GM23248 (cell line): ENCODE data around the gene HTT. TPM values are rescaled to one million over a fixed set of nuclear protein-coding genes. Genes with fewer than 3 reads are reported as not detected.

ENCODE experiments used
- DNase-seq: peaks from one replicate; pipeline ENCODE4 v3.0.0-alpha.2; 2015
- H2AFZ ChIP-seq: fragments of 200-600 bp; sonication (generic); 2 replicates; pipeline ENCODE4 v1.6.1; 2016; ENCODE audit warnings: antibody characterized with exemption
- H3F3A ChIP-seq: fragments of 200-600 bp; sonication (generic); 2 replicates; pipeline ENCODE4 v1.6.1; 2016; ENCODE audit warnings: mild to moderate bottlenecking, antibody characterized with exemption, mixed run types; ENCODE audit not compliant: insufficient read depth
- H3K27ac ChIP-seq: fragments of 200-600 bp; sonication (generic); 2 replicates; pipeline ENCODE4 v1.5.1; 2016; ENCODE audit warnings: mild to moderate bottlenecking
- H3K27me3 ChIP-seq: fragments of 200-600 bp; sonication (generic); replicated peaks from 2 replicates; pipeline ENCODE4 v1.6.1; 2016; ENCODE audit warnings: mild to moderate bottlenecking; ENCODE audit not compliant: insufficient read depth
- H3K36me3 ChIP-seq: fragments of 200-600 bp; sonication (generic); 2 replicates; pipeline ENCODE4 v1.6.1; 2016; ENCODE audit warnings: low read depth, mild to moderate bottlenecking
- H3K4me1 ChIP-seq: fragments of 200-600 bp; sonication (generic); 2 replicates; pipeline ENCODE4 v1.6.1; 2016; ENCODE audit warnings: mild to moderate bottlenecking; ENCODE audit not compliant: insufficient read depth
- H3K4me2 ChIP-seq: fragments of 200-600 bp; sonication (generic); one replicate; pipeline ENCODE4 v1.6.1; 2016; ENCODE audit warnings: mild to moderate bottlenecking; ENCODE audit not compliant: unreplicated experiment
- H3K4me3 ChIP-seq: fragments of 200-600 bp; sonication (generic); 2 replicates; pipeline ENCODE4 v1.5.1; 2016; ENCODE audit warnings: mild to moderate bottlenecking
- H3K79me2 ChIP-seq: fragments of 200-600 bp; sonication (generic); 2 replicates; pipeline ENCODE4 v1.6.1; 2016; ENCODE audit warnings: mild to moderate bottlenecking; ENCODE audit not compliant: insufficient read depth
- H3K9ac ChIP-seq: fragments of 200-600 bp; sonication (generic); 2 replicates; pipeline ENCODE4 v1.6.1; 2016; ENCODE audit warnings: mild to moderate bottlenecking
- H3K9me2 ChIP-seq: fragments of 200-600 bp; sonication (generic); 2 replicates; pipeline ENCODE4 v1.6.1; 2016; ENCODE audit warnings: mixed run types, mild to moderate bottlenecking, moderate library complexity; ENCODE audit not compliant: insufficient read depth
- H3K9me3 ChIP-seq: fragments of 200-600 bp; sonication (generic); one replicate; pipeline ENCODE4 v1.6.1; 2017; ENCODE audit warnings: low read depth
- H4K20me1 ChIP-seq: fragments of 200-600 bp; sonication (generic); 2 replicates; pipeline ENCODE4 v1.6.0; 2016; ENCODE audit not compliant: insufficient read depth
- EZH2 ChIP-seq: fragments of 200-600 bp; sonication (generic); IDR thresholded peaks from 2 replicates; pipeline ENCODE4 v1.6.1; 2018; ENCODE audit warnings: antibody characterized with exemption, mild to moderate bottlenecking; ENCODE audit not compliant: insufficient read depth, poor library complexity, severe bottlenecking
- EZH2phosphoT487 ChIP-seq: fragments of 200-600 bp; sonication (generic); IDR thresholded peaks from 2 replicates; pipeline ENCODE4 v1.6.1; 2018; ENCODE audit warnings: antibody characterized with exemption, moderate library complexity, mild to moderate bottlenecking, low read depth; ENCODE audit not compliant: insufficient read depth
- WGBS, 2 experiments: methylation state at CpG; one replicate each; pipeline ENCODE4 v1.1.6; 2015 to 2017; ENCODE audit warnings: low lambda C conversion rate in 2 of 2, low coverage in 1 of 2; ENCODE audit errors: missing lambda C conversion rate in 2 of 2; 5-methylcytosine and 5-hydroxymethylcytosine counted together
- in situ Hi-C: fragments of 300-500 bp; cut with MboI; formaldehyde crosslinking; loops from 2 replicates; pipeline ENCODE4 v1.15.0; 2020
- polyA plus RNA-seq: library from polyadenylated mRNA; unstranded; fragments of >200 nt; fragmentation: Nextera tagmentation; extraction: Ambion mirVana; gene quantifications from 2 replicates; pipeline ENCODE4 v1.2.1, GENCODE V29; 2016
- total RNA-seq: library from RNA; depleted of rRNA; stranded (reverse); fragments of >200 nt; shearing (Covaris generic); gene quantifications from 2 replicates; pipeline ENCODE4 v1.2.3, GENCODE V29; 2014

HTT gene
- total and polyA plus RNA-seq, 2 experiments from 2014 or later = 8.2 to 26.5 TPM

- Histone ChIP-seq H3K9me3 (no peaks in the 10 kb centered on the region), H3K4me1 (peaks cover 19% of the 10 kb centered on the region), H3K9me2 (no peaks in the 10 kb centered on the region), H2AFZ (no peak overlapping the region), H3K27ac (peak overlapping the region; percentile 54), H3K4me2 (peak overlapping the region; percentile 28), H3K79me2 (no peaks in the 10 kb centered on the region), H3K9ac (peak overlapping the region; percentile 45), H3K4me3 (no peak overlapping the region), H3F3A (peaks cover 18% of the 10 kb centered on the region), H3K36me3 (peaks cover 15% of the 10 kb centered on the region), H3K27me3 (no peaks in the 10 kb centered on the region), H4K20me1 (no peaks in the 10 kb centered on the region)
- no peak for TF ChIP-seq EZH2phosphoT487
- 31 to 40% methylated on average over 3 of the region's 3 CpGs for WGBS, 2 experiments
- in situ Hi-C loops = no loop called here
- DNase-seq = peak; percentile 61
Measured at GRCh38 chr4:3123181-3123671, 48.7 kb downstream of the HTT start.

- Histone ChIP-seq H3K79me2 (no peaks in the 10 kb centered on the region), H4K20me1 (no peaks in the 10 kb centered on the region), H3K9ac (0 out of 2 replicates have a peak overlapping the region, but pooled peaks have one; percentile 45), H3K9me2 (no peaks in the 10 kb centered on the region), H2AFZ (no peak overlapping the region), H3K27me3 (no peaks in the 10 kb centered on the region), H3K27ac (peak overlapping the region; percentile 54), H3K4me2 (no peak overlapping the region), H3K36me3 (peaks cover 21% of the 10 kb centered on the region), H3K4me3 (no peak overlapping the region), H3K4me1 (peaks cover 26% of the 10 kb centered on the region), H3F3A (peaks cover 28% of the 10 kb centered on the region), H3K9me3 (no peaks in the 10 kb centered on the region)
- TF ChIP-seq EZH2 = no peak
- no peak for TF ChIP-seq EZH2phosphoT487
- no peak for DNase-seq
- 93 to 94% methylated on average over 7 of the region's 7 CpGs for WGBS, 2 experiments
- in situ Hi-C loops = no loop called here
Measured at GRCh38 chr4:3124070-3124767, 49.7 kb downstream of the HTT start.

GRCh38 chr4:3127112-3127511 is 52.6 kb downstream of the HTT start:
- no peak for DNase-seq
- Histone ChIP-seq H2AFZ (no peak overlapping the region), H3F3A (peaks cover 35% of the 10 kb centered on the region), H4K20me1 (no peaks in the 10 kb centered on the region), H3K4me3 (no peak overlapping the region), H3K27ac (no peak overlapping the region), H3K27me3 (no peaks in the 10 kb centered on the region), H3K9ac (no peak overlapping the region), H3K4me1 (peaks cover 33% of the 10 kb centered on the region), H3K79me2 (no peaks in the 10 kb centered on the region), H3K9me3 (no peaks in the 10 kb centered on the region), H3K36me3 (peaks cover 33% of the 10 kb centered on the region), H3K9me2 (no peaks in the 10 kb centered on the region), H3K4me2 (no peak overlapping the region)
- TF ChIP-seq EZH2 (no peak), EZH2phosphoT487 (no peak)
- in situ Hi-C loops = no loop called here
- 90 to 91% methylated on average over 7 of the region's 7 CpGs for WGBS, 2 experiments

GRCh38 chr4:3128058-3128457 is 53.6 kb downstream of the HTT start:
- H3K4me1 ChIP-seq = peaks cover 25% of the 10 kb centered on the region
- in situ Hi-C loops = no loop called here
- peaks cover 37% of the 10 kb centered on the region for H3K36me3 ChIP-seq
- H3K79me2 ChIP-seq = no peaks in the 10 kb centered on the region
- 93 to 94% methylated on average over 2 of the region's 2 CpGs for WGBS, 2 experiments
- no peaks in the 10 kb centered on the region for H4K20me1 ChIP-seq
- no peak overlapping the region for H3K27ac ChIP-seq
- H3K9ac ChIP-seq = no peak overlapping the region
- no peak overlapping the region for H2AFZ ChIP-seq
- H3F3A ChIP-seq = peaks cover 30% of the 10 kb centered on the region
- H3K4me3 ChIP-seq = no peak overlapping the region
- no peaks in the 10 kb centered on the region for H3K27me3 ChIP-seq
- no peaks in the 10 kb centered on the region for H3K9me3 ChIP-seq
- no peaks in the 10 kb centered on the region for H3K9me2 ChIP-seq
- DNase-seq = no peak
- no peak overlapping the region for H3K4me2 ChIP-seq
- TF ChIP-seq EZH2 = no peak
- TF ChIP-seq EZH2phosphoT487 = no peak
